HEK293 (cell line): ENCODE data around the gene NID1.
A peak's percentile ranks its signal among the peaks of the same experiment; 100 is the strongest.

Experiments
- HOXA7 ChIP-seq: sonication (generic); formaldehyde crosslinking; IDR thresholded peaks from 2 replicates; pipeline ENCODE4 v1.8.1; 2022; ENCODE audit warnings: missing genetic modification reagents, borderline replicate concordance
- IKZF3 ChIP-seq: fragments of 450-650 bp; IDR thresholded peaks from 2 replicates; pipeline ENCODE4 v1.5.0; 2018; ENCODE audit warnings: missing biosample characterization, mild to moderate bottlenecking, missing genetic modification characterization, moderate library complexity
- KLF10 ChIP-seq: fragments of 450-650 bp; IDR thresholded peaks from 2 replicates; pipeline ENCODE4 v1.5.1; 2018; ENCODE audit warnings: missing biosample characterization, mild to moderate bottlenecking, missing genetic modification characterization
- SCRT2 ChIP-seq: fragments of 450-650 bp; formaldehyde crosslinking; IDR thresholded peaks from 2 replicates; pipeline ENCODE4 v1.5.1; 2016; ENCODE audit warnings: missing biosample characterization, missing genetic modification characterization
- SETDB1 ChIP-seq: IDR thresholded peaks from one replicate; pipeline ENCODE4 v1.6.1; 2017; ENCODE audit warnings: mild to moderate bottlenecking, low read length, moderate library complexity, mixed read lengths; ENCODE audit not compliant: insufficient read length
- ZBTB17 ChIP-seq: fragments of 450-650 bp; formaldehyde crosslinking; IDR thresholded peaks from 2 replicates; pipeline ENCODE4 v1.5.1; 2016; ENCODE audit warnings: missing biosample characterization, missing genetic modification characterization
- ZBTB44 ChIP-seq: fragments of 450-650 bp; IDR thresholded peaks from 2 replicates; pipeline ENCODE4 v1.5.1; 2018; ENCODE audit warnings: missing biosample characterization, mild to moderate bottlenecking, missing genetic modification characterization
- ZBTB7A ChIP-seq: fragments of 450-650 bp; formaldehyde crosslinking; IDR thresholded peaks from 2 replicates; pipeline ENCODE4 v1.5.1; 2016; ENCODE audit warnings: low read depth, missing biosample characterization, missing genetic modification characterization
- ZNF121 ChIP-seq: fragments of 450-650 bp; formaldehyde crosslinking; IDR thresholded peaks from 2 replicates; pipeline ENCODE4 v1.5.1; 2016; ENCODE audit warnings: missing biosample characterization, missing genetic modification characterization
- ZNF16 ChIP-seq: fragments of 450-650 bp; formaldehyde crosslinking; IDR thresholded peaks from 2 replicates; pipeline ENCODE4 v1.5.1; 2016; ENCODE audit warnings: low read depth, missing biosample characterization, missing genetic modification characterization
- ZNF174 ChIP-seq: fragments of 450-650 bp; formaldehyde crosslinking; IDR thresholded peaks from 2 replicates; pipeline ENCODE4 v1.5.0; 2017; ENCODE audit warnings: missing biosample characterization, mild to moderate bottlenecking, missing genetic modification characterization
- ZNF202 ChIP-seq: fragments of 450-650 bp; formaldehyde crosslinking; IDR thresholded peaks from 2 replicates; pipeline ENCODE4 v1.5.1; 2016; ENCODE audit warnings: missing biosample characterization, missing genetic modification characterization, borderline replicate concordance
- ZNF223 ChIP-seq: fragments of 450-650 bp; formaldehyde crosslinking; IDR thresholded peaks from 2 replicates; pipeline ENCODE4 v1.5.1; 2016; ENCODE audit warnings: missing biosample characterization, missing genetic modification characterization
- ZNF280D ChIP-seq: fragments of 450-650 bp; formaldehyde crosslinking; IDR thresholded peaks from 2 replicates; pipeline ENCODE4 v1.5.1; 2016; ENCODE audit warnings: missing biosample characterization, missing genetic modification characterization
- ZNF362 ChIP-seq: fragments of 450-650 bp; formaldehyde crosslinking; IDR thresholded peaks from 2 replicates; pipeline ENCODE4 v1.5.1; 2016; ENCODE audit warnings: missing biosample characterization, missing genetic modification characterization
- ZNF398 ChIP-seq: fragments of 450-650 bp; formaldehyde crosslinking; IDR thresholded peaks from 2 replicates; pipeline ENCODE4 v1.5.1; 2017; ENCODE audit warnings: missing biosample characterization, missing genetic modification characterization
- ZNF521 ChIP-seq: fragments of 450-650 bp; formaldehyde crosslinking; IDR thresholded peaks from 2 replicates; pipeline ENCODE4 v1.5.1; 2017; ENCODE audit warnings: missing biosample characterization, mild to moderate bottlenecking, missing genetic modification characterization
- ZNF585B ChIP-seq: fragments of 450-650 bp; formaldehyde crosslinking; IDR thresholded peaks from 2 replicates; pipeline ENCODE4 v1.5.1; 2016; ENCODE audit warnings: missing biosample characterization, missing genetic modification characterization
- ZNF610 ChIP-seq: fragments of 450-650 bp; formaldehyde crosslinking; IDR thresholded peaks from 2 replicates; pipeline ENCODE4 v1.5.1; 2016; ENCODE audit warnings: missing biosample characterization, missing genetic modification characterization, borderline replicate concordance
- ZNF664 ChIP-seq: fragments of 450-650 bp; formaldehyde crosslinking; IDR thresholded peaks from 2 replicates; pipeline ENCODE4 v1.5.1; 2016; ENCODE audit warnings: missing biosample characterization, missing genetic modification characterization
- ZNF785 ChIP-seq: fragments of 450-650 bp; formaldehyde crosslinking; IDR thresholded peaks from 2 replicates; pipeline ENCODE4 v1.5.1; 2016; ENCODE audit warnings: missing biosample characterization, missing genetic modification characterization
- ZXDB ChIP-seq: fragments of 450-650 bp; formaldehyde crosslinking; IDR thresholded peaks from 2 replicates; pipeline ENCODE4 v1.5.1; 2016; ENCODE audit warnings: missing biosample characterization, missing genetic modification characterization
- TF ChIP-seq, protein P1 (sequence below): fragments of 450-650 bp; formaldehyde crosslinking; IDR thresholded peaks from 2 replicates; pipeline ENCODE4 v1.5.1; 2016; ENCODE audit warnings: missing biosample characterization, missing genetic modification characterization
- TF ChIP-seq, protein P2 (sequence below): fragments of 450-650 bp; formaldehyde crosslinking; IDR thresholded peaks from 2 replicates; pipeline ENCODE4 v1.5.1; 2016; ENCODE audit warnings: missing biosample characterization, missing genetic modification characterization

The NID1 gene

GRCh38 chr1:236065509-236066005 lies 667 bp upstream of the NID1 start (continued):
- TF ChIP-seq ZBTB7A (0 out of 2 replicates have a peak, but pooled peaks have one; percentile 36), ZNF202 (tag by site-specific recombination) (no peak), ZNF121 (tag by site-specific recombination) (no peak), ZNF362 (tag by site-specific recombination) (no peak), ZNF664 (tag by site-specific recombination) (no peak), KLF10 (tag by site-specific recombination) (no peak), ZBTB44 (no peak), ZXDB (no peak), ZNF280D (tag by site-specific recombination) (no peak), SCRT2 (peak; percentile 41; the same call in 1 of the 2 replicates), ZNF398 (no peak), ZNF585B (tag by site-specific recombination) (no peak), ZNF785 (tag by site-specific recombination) (no peak; the same call in 1 of the 2 replicates), IKZF3 (tag by site-specific recombination) (no peak), HOXA7 (no peak), ZNF521 (tag by site-specific recombination) (no peak), ZNF174 (tag by site-specific recombination) (no peak), ZBTB17 (tag by site-specific recombination) (peak; percentile 23; the same call in 1 of the 2 replicates), SETDB1 (no peak), ZNF16 (tag by site-specific recombination) (no peak), ZNF610 (no peak), ZNF223 (tag by site-specific recombination) (no peak; the same call in 1 of the 2 replicates)
- TF ChIP-seq, protein P1, sequence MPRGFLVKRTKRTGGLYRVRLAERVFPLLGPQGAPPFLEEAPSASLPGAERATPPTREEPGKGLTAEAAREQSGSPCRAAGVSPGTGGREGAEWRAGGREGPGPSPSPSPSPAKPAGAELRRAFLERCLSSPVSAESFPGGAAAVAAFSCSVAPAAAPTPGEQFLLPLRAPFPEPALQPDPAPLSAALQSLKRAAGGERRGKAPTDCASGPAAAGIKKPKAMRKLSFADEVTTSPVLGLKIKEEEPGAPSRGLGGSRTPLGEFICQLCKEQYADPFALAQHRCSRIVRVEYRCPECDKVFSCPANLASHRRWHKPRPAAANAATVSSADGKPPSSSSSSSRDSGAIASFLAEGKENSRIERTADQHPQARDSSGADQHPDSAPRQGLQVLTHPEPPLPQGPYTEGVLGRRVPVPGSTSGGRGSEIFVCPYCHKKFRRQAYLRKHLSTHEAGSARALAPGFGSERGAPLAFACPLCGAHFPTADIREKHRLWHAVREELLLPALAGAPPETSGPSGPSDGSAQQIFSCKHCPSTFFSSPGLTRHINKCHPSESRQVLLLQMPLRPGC (tag by site-specific recombination) = no peak
- TF ChIP-seq, protein P2, sequence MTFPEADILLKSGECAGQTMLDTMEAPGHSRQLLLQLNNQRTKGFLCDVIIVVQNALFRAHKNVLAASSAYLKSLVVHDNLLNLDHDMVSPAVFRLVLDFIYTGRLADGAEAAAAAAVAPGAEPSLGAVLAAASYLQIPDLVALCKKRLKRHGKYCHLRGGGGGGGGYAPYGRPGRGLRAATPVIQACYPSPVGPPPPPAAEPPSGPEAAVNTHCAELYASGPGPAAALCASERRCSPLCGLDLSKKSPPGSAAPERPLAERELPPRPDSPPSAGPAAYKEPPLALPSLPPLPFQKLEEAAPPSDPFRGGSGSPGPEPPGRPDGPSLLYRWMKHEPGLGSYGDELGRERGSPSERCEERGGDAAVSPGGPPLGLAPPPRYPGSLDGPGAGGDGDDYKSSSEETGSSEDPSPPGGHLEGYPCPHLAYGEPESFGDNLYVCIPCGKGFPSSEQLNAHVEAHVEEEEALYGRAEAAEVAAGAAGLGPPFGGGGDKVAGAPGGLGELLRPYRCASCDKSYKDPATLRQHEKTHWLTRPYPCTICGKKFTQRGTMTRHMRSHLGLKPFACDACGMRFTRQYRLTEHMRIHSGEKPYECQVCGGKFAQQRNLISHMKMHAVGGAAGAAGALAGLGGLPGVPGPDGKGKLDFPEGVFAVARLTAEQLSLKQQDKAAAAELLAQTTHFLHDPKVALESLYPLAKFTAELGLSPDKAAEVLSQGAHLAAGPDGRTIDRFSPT (tag by site-specific recombination) = no peak
